Measurements from ENCODE around the gene SERINC1. TPM values are rescaled to one million over a fixed set of nuclear protein-coding genes. Genes with fewer than 3 reads are reported as not detected.

SERINC1 gene
- total RNA-seq, 2 donors from 2014 or later = 61.3 to 78.2 TPM

GRCh38 chr6:122400121-122400450 lies 71.5 kb downstream of the SERINC1 start:
- DNase-seq (no peak), ATAC-seq (replicated peaks in 1 of 2) (no peak)
- peaks cover 37% of the 10 kb centered on the region for H3K4me1 Mint-ChIP-seq (ENCODE audit: low read depth)
- H3K27me3 Mint-ChIP-seq (ENCODE audit: low read depth) = no peaks in the 10 kb centered on the region
- no peaks in the 10 kb centered on the region for H3K9me3 Mint-ChIP-seq
- peaks cover 3 to 4% of the 10 kb centered on the region in 2 donors for H3K36me3 Mint-ChIP-seq (ENCODE audit: insufficient read depth in 2 of 2)
- peak overlapping the region; percentile 84 to 98 for H3K4me3 Mint-ChIP-seq
- H3K27ac Mint-ChIP-seq = peak overlapping the region; percentile 89

- Mint-ChIP-seq H3K4me1 (ENCODE audit: low read depth) (peaks cover 32% of the 10 kb centered on the region), H3K27me3 (ENCODE audit: low read depth) (no peaks in the 10 kb centered on the region), H3K27ac (peak within 1 kb of the TSS; percentile 89), H3K9me3 (no peaks in the 10 kb centered on the region), H3K36me3 (ENCODE audit: insufficient read depth in 2 of 2) (peaks cover 1 to 2% of the 10 kb centered on the region in 2 donors), H3K4me3 (peak within 1 kb of the TSS; percentile 84 to 98)
- DNase-seq (peak; percentile 92 to 96), ATAC-seq (replicated peaks in 1 of 2) (peak; percentile 96 to 97)
These were observed 72.1 kb downstream of the SERINC1 start, which contains the start of gene HSF2 for GRCh38 chr6:122399348-122400120. Gene HSF2 (plus strand): TSS chr6:122399652. CDS start chr6:122399738, 86 bp downstream.

GRCh38 chr6:122399055-122399347 lies 72.6 kb downstream of the SERINC1 start:
- peaks cover 1 to 2% of the 10 kb centered on the region in 2 donors for H3K36me3 Mint-ChIP-seq (ENCODE audit: insufficient read depth in 2 of 2)

GRCh38 chr6:122394016-122394415 lies 77.6 kb downstream of the SERINC1 start:
- no peaks in the 10 kb centered on the region for H3K27me3 Mint-ChIP-seq (ENCODE audit: low read depth)
- no peaks in the 10 kb centered on the region for H3K36me3 Mint-ChIP-seq (ENCODE audit: insufficient read depth in 2 of 2)
- H3K9me3 Mint-ChIP-seq = no peaks in the 10 kb centered on the region
- H3K27ac Mint-ChIP-seq = peak overlapping the region; percentile 20
- DNase-seq (no peak), ATAC-seq (replicated peaks in 1 of 2) (no peak)
- peak overlapping the region in 1 of 2 donors; percentile 2 for H3K4me3 Mint-ChIP-seq
- peaks cover 21% of the 10 kb centered on the region for H3K4me1 Mint-ChIP-seq (ENCODE audit: low read depth)

More at GRCh38 chr6:122399055-122399347, 72.6 kb downstream of the SERINC1 start:
- Mint-ChIP-seq H3K4me3 (peak overlapping the region; percentile 84 to 98), H3K4me1 (ENCODE audit: low read depth) (peaks cover 31% of the 10 kb centered on the region), H3K27me3 (ENCODE audit: low read depth) (no peaks in the 10 kb centered on the region), H3K27ac (peak overlapping the region; percentile 26), H3K9me3 (no peaks in the 10 kb centered on the region)
- DNase-seq = no peak
- ATAC-seq (replicated peaks in 1 of 2) = no peak

GRCh38 chr6:122393351-122393896 lies 78.2 kb downstream of the SERINC1 start:
- DNase-seq = peak; percentile 32 to 62
- H3K36me3 Mint-ChIP-seq (ENCODE audit: insufficient read depth in 2 of 2) = no peaks in the 10 kb centered on the region
- peak; percentile 100 for ATAC-seq (replicated peaks in 1 of 2)
- no peaks in the 10 kb centered on the region for H3K27me3 Mint-ChIP-seq (ENCODE audit: low read depth)
- peaks cover 21% of the 10 kb centered on the region for H3K4me1 Mint-ChIP-seq (ENCODE audit: low read depth)
- no peaks in the 10 kb centered on the region for H3K9me3 Mint-ChIP-seq
- H3K27ac Mint-ChIP-seq = peak overlapping the region; percentile 20
- peak overlapping the region; percentile 15 to 32 for H3K4me3 Mint-ChIP-seq

Other genes starting within 250 kb of the SERINC1 start
- 10 to 100 TPM; 15.1 to 20.0 TPM for gene HSF2, start 72.2 kb downstream of the SERINC1 start, total RNA-seq
- 1 to 10 TPM in 1 of 2 donors, under 1 TPM in 1; 0.79 to 2.0 TPM for gene PKIB, start 138.6 kb upstream of the SERINC1 start, total RNA-seq

Data from activated T-cell treated with anti-CD3 and anti-CD28 coated beads, Interleukin-2, amount 50 U/mL, for 72 hours (primary cell).